MCF 10A (cell line): Measurements from ENCODE around the gene CCN5. TPM values are rescaled to one million over a fixed set of nuclear protein-coding genes. Genes with fewer than 3 reads are reported as not detected.

Experiments
- BruUV-seq: library from RNA; stranded (reverse); fragments of 400-500 nt; replicated peaks from 2 replicates; lab custom pipeline; 2021; lab: Mats Ljungman, UMichigan
- CTCF ChIA-PET: fragments of 300-600 bp; sonication (Branson Sonifier 250); formaldehyde crosslinking; extraction: SDS; loops from one replicate; lab custom pipeline; 2021; ENCODE audit warnings: antibody characterized with exemption, inconsistent platforms; lab: Yijun Ruan, JAX
- POLR2A ChIA-PET: fragments of 300-600, 350-650 bp; sonication (Branson Sonifier 250); formaldehyde crosslinking; extraction: SDS; loops from one replicate; lab custom pipeline; 2020; ENCODE audit warnings: antibody characterized with exemption, inconsistent platforms; lab: Yijun Ruan, JAX
- DNase-seq: peaks from one replicate; pipeline ENCODE4 v3.0.0-alpha.2; 2018; ENCODE audit not compliant: unreplicated experiment
- H3K27ac Mint-ChIP-seq: one replicate; pipeline ENCODE4 v1.8.0; 2022; ENCODE audit warnings: mild to moderate bottlenecking, low read depth, mixed read lengths; ENCODE audit not compliant: unreplicated experiment
- H3K27me3 Mint-ChIP-seq: one replicate; pipeline ENCODE4 v1.8.0; 2022; ENCODE audit warnings: mixed read lengths; ENCODE audit not compliant: insufficient read depth, unreplicated experiment
- H3K36me3 Mint-ChIP-seq: one replicate; pipeline ENCODE4 v1.8.0; 2022; ENCODE audit warnings: mild to moderate bottlenecking, moderate library complexity, mixed read lengths; ENCODE audit not compliant: insufficient read depth, unreplicated experiment
- H3K4me1 Mint-ChIP-seq: one replicate; pipeline ENCODE4 v1.8.0; 2022; ENCODE audit warnings: mixed read lengths; ENCODE audit not compliant: insufficient read depth, unreplicated experiment
- H3K4me3 Mint-ChIP-seq: one replicate; pipeline ENCODE4 v1.8.0; 2022; ENCODE audit warnings: mild to moderate bottlenecking, moderate library complexity, mixed read lengths; ENCODE audit not compliant: unreplicated experiment
- H3K9me3 Mint-ChIP-seq: one replicate; pipeline ENCODE4 v1.8.0; 2022; ENCODE audit warnings: mixed read lengths; ENCODE audit not compliant: unreplicated experiment
- intact Hi-C: fragments of 100-400 bp; cut with micrococcal nuclease; formaldehyde crosslinking; loops from 2 replicates; pipeline ENCODE4 v1.14.1; 2022
- total RNA-seq: library from RNA; stranded (reverse); gene quantifications from 2 replicates; pipeline ENCODE4 v1.2.3, GENCODE V29; 2022
- TF ChIP-seq, protein P1 (sequence below): fragments of 200-600 bp; IDR thresholded peaks from one replicate; pipeline ENCODE4 v1.8.0; 2022; ENCODE audit warnings: antibody characterized with exemption, mild to moderate bottlenecking; ENCODE audit not compliant: unreplicated experiment

The CCN5 gene
- total RNA-seq, 1 experiment from 2014 or later, result 1.4 TPM

- ChIA-PET CTCF (interaction anchor here (0.5 to 1.3 kb wide), 7 partner anchors 8 to 590 kb away, joined by 3 to 6 read pairs (median 4); partner anchors contain the start of gene CCN5), POLR2A (interaction anchor here (0.6 to 0.9 kb wide), 2 partner anchors 10 to 13 kb away, joined by 3 to 5 read pairs; partner anchors contain the start of gene CCN5)
- peak; percentile 34 for DNase-seq
- BruUV-seq, result no TSS peak
- H3K27ac Mint-ChIP-seq, result no peak overlapping the region
- H3K36me3 Mint-ChIP-seq, result no peaks in the 10 kb centered on the region
- TF ChIP-seq, protein P1, sequence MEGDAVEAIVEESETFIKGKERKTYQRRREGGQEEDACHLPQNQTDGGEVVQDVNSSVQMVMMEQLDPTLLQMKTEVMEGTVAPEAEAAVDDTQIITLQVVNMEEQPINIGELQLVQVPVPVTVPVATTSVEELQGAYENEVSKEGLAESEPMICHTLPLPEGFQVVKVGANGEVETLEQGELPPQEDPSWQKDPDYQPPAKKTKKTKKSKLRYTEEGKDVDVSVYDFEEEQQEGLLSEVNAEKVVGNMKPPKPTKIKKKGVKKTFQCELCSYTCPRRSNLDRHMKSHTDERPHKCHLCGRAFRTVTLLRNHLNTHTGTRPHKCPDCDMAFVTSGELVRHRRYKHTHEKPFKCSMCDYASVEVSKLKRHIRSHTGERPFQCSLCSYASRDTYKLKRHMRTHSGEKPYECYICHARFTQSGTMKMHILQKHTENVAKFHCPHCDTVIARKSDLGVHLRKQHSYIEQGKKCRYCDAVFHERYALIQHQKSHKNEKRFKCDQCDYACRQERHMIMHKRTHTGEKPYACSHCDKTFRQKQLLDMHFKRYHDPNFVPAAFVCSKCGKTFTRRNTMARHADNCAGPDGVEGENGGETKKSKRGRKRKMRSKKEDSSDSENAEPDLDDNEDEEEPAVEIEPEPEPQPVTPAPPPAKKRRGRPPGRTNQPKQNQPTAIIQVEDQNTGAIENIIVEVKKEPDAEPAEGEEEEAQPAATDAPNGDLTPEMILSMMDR, result no peak
- H3K4me1 Mint-ChIP-seq, result peaks cover 19% of the 10 kb centered on the region
- intact Hi-C loops, result no loop called here
- no peaks in the 10 kb centered on the region for H3K27me3 Mint-ChIP-seq
- H3K9me3 Mint-ChIP-seq, result no peaks in the 10 kb centered on the region
- no peak overlapping the region for H3K4me3 Mint-ChIP-seq
Observed at GRCh38 chr20:44704551-44704971, 10.6 kb upstream of the CCN5 start.

DNA sequence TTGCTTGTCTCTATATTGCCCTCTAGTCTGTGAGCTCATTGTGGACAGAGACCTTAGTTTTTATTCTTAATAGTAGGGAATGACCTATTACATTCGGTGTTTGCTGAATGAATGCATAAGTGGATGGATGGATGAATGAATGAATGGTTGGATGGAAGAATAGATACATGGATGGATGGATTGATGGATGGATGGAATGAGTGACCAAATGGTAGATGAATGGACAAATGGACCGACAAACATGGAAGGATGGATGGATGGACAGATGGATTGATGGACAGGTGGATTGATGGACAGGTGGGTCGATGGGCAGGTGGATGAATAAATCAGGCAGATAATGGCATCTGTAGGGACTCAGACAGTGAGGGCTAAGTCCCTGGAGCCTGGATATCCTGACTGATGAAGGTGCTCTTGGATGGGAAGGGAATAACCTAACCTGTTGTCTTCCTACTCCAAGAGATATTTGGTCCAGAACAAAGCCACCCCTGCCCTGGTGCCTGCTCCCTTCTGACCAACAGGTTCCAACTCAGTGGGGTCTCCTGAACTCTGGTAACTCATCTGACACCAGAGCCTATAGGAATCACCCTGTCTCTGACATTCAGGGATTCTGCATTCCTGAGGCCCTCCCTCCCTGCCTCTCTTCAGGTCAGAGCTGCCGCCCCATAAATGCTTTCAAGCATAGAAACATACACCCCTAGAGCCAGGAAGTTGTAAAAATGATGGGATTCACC is 9.6 kb upstream of the CCN5 start:
- no TSS peak for BruUV-seq
- CTCF ChIA-PET, result interaction anchor here (0.7 to 1.4 kb wide), 5 partner anchors 12 to 29 kb away, joined by 3 to 7 read pairs (median 4); no protein-coding TSS in a partner anchor
- POLR2A ChIA-PET, result interaction anchor here (1.0 to 1.6 kb wide), 4 partner anchors 9 to 23 kb away, joined by 3 to 5 read pairs (median 4); partner anchors contain the start of gene CCN5
- Mint-ChIP-seq H3K4me1 (peaks cover 19% of the 10 kb centered on the region), H3K4me3 (no peak overlapping the region), H3K27me3 (no peaks in the 10 kb centered on the region), H3K27ac (peak overlapping the region; percentile 1), H3K36me3 (no peaks in the 10 kb centered on the region), H3K9me3 (no peaks in the 10 kb centered on the region)
- DNase-seq, result no peak
- TF ChIP-seq, protein P1, result no peak
- intact Hi-C loops, result no loop called here

DNA sequence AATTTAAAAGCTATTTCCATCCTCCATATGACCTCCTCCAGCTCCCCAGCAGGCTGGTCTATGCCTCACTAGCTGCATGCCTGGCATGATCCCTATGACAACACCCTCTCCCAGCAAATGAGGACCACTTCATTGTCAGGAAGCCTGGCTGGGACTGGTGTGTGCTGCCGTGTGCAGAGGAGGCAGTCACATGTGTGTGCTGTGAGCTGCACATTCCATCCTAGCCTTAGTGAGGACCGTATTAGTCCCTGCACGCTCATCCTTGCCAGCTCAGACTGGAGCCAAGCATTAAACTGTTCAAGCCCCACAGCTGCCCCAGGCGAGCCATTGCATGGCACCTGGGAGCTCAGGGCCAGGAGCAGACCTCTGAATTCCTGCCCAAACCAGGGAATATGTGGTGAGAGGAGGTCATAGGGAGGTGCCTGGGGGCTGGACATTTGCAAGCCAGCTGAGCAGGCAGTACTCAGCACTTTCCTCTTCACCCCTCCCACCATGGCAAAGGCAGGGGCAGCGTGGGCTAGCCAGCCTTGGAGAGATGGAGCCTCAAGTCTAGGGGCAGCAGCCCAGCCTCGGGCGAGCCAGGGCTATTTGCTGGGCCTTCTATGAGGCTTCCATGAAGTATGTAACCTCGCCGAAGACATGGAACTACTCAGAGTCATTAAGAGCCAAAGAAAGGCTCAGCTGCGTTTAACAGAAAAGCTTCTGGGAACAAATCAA is 8.7 kb upstream of the CCN5 start:
- BruUV-seq, result no TSS peak
- intact Hi-C loops, result no loop called here
- no peak for DNase-seq
- TF ChIP-seq, protein P1, result no peak
- ChIA-PET CTCF (interaction anchor here (0.6 to 1.5 kb wide), 7 partner anchors 10 to 1424 kb away, joined by 3 to 8 read pairs (median 4); no protein-coding TSS in a partner anchor), POLR2A (interaction anchor here (0.7 to 1.6 kb wide), 6 partner anchors 8 to 150 kb away, joined by 3 to 5 read pairs (median 4); partner anchors contain the start of gene CCN5)
- peaks cover 4% of the 10 kb centered on the region for H3K36me3 Mint-ChIP-seq
- no peaks in the 10 kb centered on the region for H3K27me3 Mint-ChIP-seq
- H3K4me3 Mint-ChIP-seq, result no peak overlapping the region
- no peaks in the 10 kb centered on the region for H3K9me3 Mint-ChIP-seq
- no peak overlapping the region for H3K27ac Mint-ChIP-seq
- peaks cover 11% of the 10 kb centered on the region for H3K4me1 Mint-ChIP-seq
